ENCODE measurements around the gene C17orf50. TPM values are rescaled to one million over a fixed set of nuclear protein-coding genes. Genes with fewer than 3 reads are reported as not detected.

The C17orf50 gene
- total RNA-seq, 2 experiments from 2014 or later: not detected

- peak within 1 kb of the TSS; percentile 99 for H3K27ac Mint-ChIP-seq
- no peaks in the 10 kb centered on the region for H3K9me3 Mint-ChIP-seq
- intact Hi-C loops (cut with micrococcal nuclease): loop anchor here (1.0 to 10.0 kb wide), 9 partner anchors 45 to 847 kb away; partner anchors contain the start of genes AP2B1, CCT6B, PEX12 and SLFN11
- peak within 1 kb of the TSS; percentile 83 for H3K4me3 Mint-ChIP-seq
- H3K36me3 Mint-ChIP-seq (ENCODE audit: low read depth): peaks cover 20% of the 10 kb centered on the region
- CTCF ChIA-PET: interaction anchor here (0.6 to 11.5 kb wide), 11 partner anchors 10 to 508 kb away, joined by 3 to 284 read pairs (median 4); partner anchors contain the start of genes C17orf50 and MMP28
- no peaks in the 10 kb centered on the region for H3K27me3 Mint-ChIP-seq (ENCODE audit: low read depth)
- DNase-seq: peak; percentile 98
- H3K4me1 Mint-ChIP-seq (ENCODE audit: low read depth): peaks cover 55% of the 10 kb centered on the region
Observed at GRCh38 chr17:35808962-35809854, 48.5 kb downstream of the C17orf50 start, which contains the start of gene TAF15. TAF15 (plus strand) TSS chr17:35809484; CDS start chr17:35809570, 86 bp downstream.

DNA sequence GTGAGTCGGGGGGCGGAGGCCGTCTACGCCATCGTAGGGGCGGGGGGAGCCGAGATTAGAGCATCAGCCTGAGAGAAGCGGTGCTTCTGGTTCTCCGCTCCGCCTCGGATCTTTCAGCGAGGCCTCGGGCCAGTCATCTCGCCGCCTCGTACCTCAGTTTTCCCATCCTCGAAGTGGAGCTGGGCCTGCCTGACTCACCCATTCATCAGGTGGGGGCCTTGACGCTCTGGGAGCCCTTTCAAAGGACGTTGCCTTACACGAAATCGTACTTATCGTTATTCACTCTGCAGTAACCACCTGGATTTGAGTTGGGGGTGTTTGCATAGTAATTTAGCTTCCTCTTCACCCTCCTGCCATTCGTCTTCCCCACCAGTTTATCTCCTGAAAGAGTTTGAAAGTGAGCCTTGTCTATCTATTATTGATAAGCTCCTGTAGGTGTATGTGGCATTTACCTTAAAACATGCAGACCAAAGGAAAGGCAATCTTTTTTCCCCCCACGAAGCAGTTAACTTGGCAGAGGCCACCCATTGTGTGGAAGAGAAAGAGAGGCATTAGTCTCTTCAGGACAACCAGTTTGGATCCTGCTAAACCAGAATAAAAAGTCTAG, 49.3 kb downstream of the C17orf50 start:
- CTCF ChIA-PET: interaction anchor here (0.5 to 11.5 kb wide), 4 partner anchors 9 to 272 kb away, joined by 3 to 284 read pairs (median 4); partner anchors contain the start of gene C17orf50
- Mint-ChIP-seq H3K4me1 (ENCODE audit: low read depth) (peaks cover 54% of the 10 kb centered on the region), H3K4me3 (peak overlapping the region; percentile 83), H3K9me3 (no peaks in the 10 kb centered on the region), H3K27me3 (ENCODE audit: low read depth) (no peaks in the 10 kb centered on the region), H3K36me3 (ENCODE audit: low read depth) (peaks cover 20% of the 10 kb centered on the region), H3K27ac (peak overlapping the region; percentile 99)
- intact Hi-C loops (cut with micrococcal nuclease): loop anchor here (1.0 to 10.0 kb wide), 9 partner anchors 46 to 848 kb away; partner anchors contain the start of genes AP2B1, CCT6B, PEX12 and SLFN11
- peak; percentile 68 for DNase-seq

GRCh38 chr17:35811759-35812158, 51.1 kb downstream of the C17orf50 start:
- intact Hi-C loops (cut with micrococcal nuclease): no loop called here
- H3K4me3 Mint-ChIP-seq: no peak overlapping the region
- no peaks in the 10 kb centered on the region for H3K27me3 Mint-ChIP-seq (ENCODE audit: low read depth)
- H3K9me3 Mint-ChIP-seq: no peaks in the 10 kb centered on the region
- H3K4me1 Mint-ChIP-seq (ENCODE audit: low read depth): peaks cover 68% of the 10 kb centered on the region
- CTCF ChIA-PET: interaction anchor here (11.5 kb wide), 1 partner anchor 46 kb away, joined by 284 read pairs; the partner anchor contains the start of gene C17orf50
- DNase-seq: no peak
- peaks cover 26% of the 10 kb centered on the region for H3K36me3 Mint-ChIP-seq (ENCODE audit: low read depth)
- H3K27ac Mint-ChIP-seq: no peak overlapping the region

DNA sequence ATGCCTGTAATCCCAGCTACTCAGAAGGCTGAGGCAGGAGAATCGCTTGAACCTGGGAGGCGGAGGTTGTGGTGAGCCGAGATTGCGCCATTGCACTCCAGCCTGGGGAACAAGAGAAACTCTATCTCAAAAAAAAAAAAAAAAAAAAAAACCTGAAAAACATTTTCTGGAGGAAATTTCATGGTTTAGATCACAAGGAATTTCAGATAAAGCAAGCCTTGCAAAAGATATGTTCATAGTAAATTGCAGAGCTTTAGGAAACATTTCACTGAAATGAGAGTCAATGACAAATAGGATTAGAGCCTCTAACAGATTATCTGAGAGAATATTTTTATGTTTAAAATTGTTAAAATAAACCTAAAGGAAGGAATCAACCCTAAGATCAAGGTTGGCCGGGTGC, 51.8 kb downstream of the C17orf50 start:
- Mint-ChIP-seq H3K36me3 (ENCODE audit: low read depth) (peaks cover 27% of the 10 kb centered on the region), H3K9me3 (no peaks in the 10 kb centered on the region), H3K27me3 (ENCODE audit: low read depth) (no peaks in the 10 kb centered on the region), H3K27ac (no peak overlapping the region), H3K4me1 (ENCODE audit: low read depth) (peaks cover 68% of the 10 kb centered on the region), H3K4me3 (no peak overlapping the region)
- CTCF ChIA-PET: interaction anchor here (11.5 kb wide), 1 partner anchor 47 kb away, joined by 284 read pairs; the partner anchor contains the start of gene C17orf50
- intact Hi-C loops (cut with micrococcal nuclease): no loop called here
- DNase-seq: no peak

Other genes with a start within 250 kb of the C17orf50 start
- gene SLFN12L, start 223.2 kb upstream of the C17orf50 start, total RNA-seq: 10 to 100 TPM; 23.5 to 25.2 TPM
- not detected for gene SLFN14, start 200.1 kb upstream of the C17orf50 start, total RNA-seq
- gene PEX12, start 182.3 kb upstream of the C17orf50 start, total RNA-seq: 1 to 10 TPM; 6.2 to 6.5 TPM
- gene AP2B1, start 173.6 kb upstream of the C17orf50 start, total RNA-seq: 100 to 1,000 TPM; 158 to 172 TPM
- 1 to 10 TPM in 1 of 2 experiments, under 1 TPM in 1; 0.96 to 1.1 TPM for gene RASL10B, start 29.2 kb upstream of the C17orf50 start, total RNA-seq
- under 1 TPM in 1 of 2 experiments, not detected in 1; 0.07 TPM for gene GAS2L2, start 7.6 kb upstream of the C17orf50 start, total RNA-seq
- gene MMP28, start 34.8 kb downstream of the C17orf50 start, total RNA-seq: under 1 TPM; 0.19 to 0.35 TPM
- gene TAF15, start 48.6 kb downstream of the C17orf50 start, total RNA-seq: 100 to 1,000 TPM; 252 to 256 TPM
- gene HEATR9, start 108.0 kb downstream of the C17orf50 start, total RNA-seq: not detected
- gene CCL5, start 119.5 kb downstream of the C17orf50 start, total RNA-seq: 1 to 10 TPM; 1.9 to 2.5 TPM
- 10 to 100 TPM; 18.6 to 21.6 TPM for gene RDM1, start 169.9 kb downstream of the C17orf50 start, total RNA-seq
- not detected for gene LYZL6, start 182.8 kb downstream of the C17orf50 start, total RNA-seq
- gene CCL16, start 220.6 kb downstream of the C17orf50 start, total RNA-seq: not detected
- not detected for gene CCL14, start 225.8 kb downstream of the C17orf50 start, total RNA-seq
- not detected for gene CCL15, start 240.7 kb downstream of the C17orf50 start, total RNA-seq

Data from activated naive CD4-positive, alpha-beta T cell treated with anti-CD3 and anti-CD28 coated beads for 36 hours (primary cell).